GM12878 (cell line): Measurements from ENCODE around the gene DLK2.

Experiments used
- CHD1 ChIP-seq: IDR thresholded peaks from 2 replicates; pipeline ENCODE4 v1.6.1; 2012; ENCODE audit warnings: low read depth, low read length, improper control_type of control experiment
- ESRRA ChIP-seq: IDR thresholded peaks from 2 replicates; pipeline ENCODE4 v1.6.1; 2012; ENCODE audit warnings: mild to moderate bottlenecking, low read length, improper control_type of control experiment
- JUNB ChIP-seq: IDR thresholded peaks from 2 replicates; pipeline ENCODE4 v1.6.1; 2016; ENCODE audit warnings: antibody characterized with exemption, mild to moderate bottlenecking
- PAX5 ChIP-seq: IDR thresholded peaks from 2 replicates; pipeline ENCODE4 v1.6.1; 2011; ENCODE audit warnings: low read depth, low read length, borderline replicate concordance
- PBX3 ChIP-seq: IDR thresholded peaks from 2 replicates; pipeline ENCODE4 v1.6.1; 2011; ENCODE audit warnings: mild to moderate bottlenecking, low read depth, low read length, moderate library complexity; ENCODE audit not compliant: insufficient replicate concordance
- REST ChIP-seq: IDR thresholded peaks from 2 replicates; pipeline ENCODE4 v1.6.1; 2012; ENCODE audit warnings: mild to moderate bottlenecking, low read depth, low read length
- SMC3 ChIP-seq: IDR thresholded peaks from 2 replicates; pipeline ENCODE4 v1.6.1; 2011; ENCODE audit warnings: low read length, improper control_type of control experiment, borderline replicate concordance

- no peak for TF ChIP-seq PBX3
- TF ChIP-seq ESRRA, result no peak
- no peak for TF ChIP-seq PAX5
- TF ChIP-seq CHD1, result no peak
- TF ChIP-seq REST, result no peak
- TF ChIP-seq SMC3, result no peak
- no peak for TF ChIP-seq JUNB
Observed at GRCh38 chr6:43433148-43433547, 22.2 kb downstream of the DLK2 start.
